ENCODE data around the gene WDR75.

WDR75 gene

GRCh38 chr2:189517847-189518535 lies 76.7 kb downstream of the WDR75 start:
- Histone ChIP-seq H3K27ac (ENCODE audit: low read length) (no peak overlapping the region), H3K4me2 (ENCODE audit: insufficient read depth, low read length) (no peak overlapping the region), H3K27me3 (ENCODE audit: insufficient read depth, low read length, poor library complexity) (no peaks in the 10 kb centered on the region), H4K20me1 (ENCODE audit: insufficient read depth, low read length) (no peaks in the 10 kb centered on the region), H3K36me3 (ENCODE audit: insufficient read depth, low read length) (no peaks in the 10 kb centered on the region), H3K4me1 (ENCODE audit: insufficient read depth, low read length) (no peaks in the 10 kb centered on the region), H3K9ac (ENCODE audit: low read depth, low read length) (no peak overlapping the region), H3K4me3 (ENCODE audit: low read depth in 1 of 2, low read length in 2 of 2) (no peak overlapping the region), H3K79me2 (ENCODE audit: insufficient read depth, low read length) (no peaks in the 10 kb centered on the region), H3K9me3 (ENCODE audit: insufficient read depth, low read length, severe bottlenecking) (no peaks in the 10 kb centered on the region), H2AFZ (ENCODE audit: low read depth, low read length) (no peak overlapping the region)
- no peak for DNase-seq
- ATAC-seq (ENCODE audit: insufficient read depth, low read depth): no peak
- TF ChIP-seq CTCF (IDR thresholded peaks at IDR 0.05; ENCODE audit: borderline replicate concordance, extremely low read depth, low read length, poor library complexity, severe bottlenecking) (no peak), EZH2 (IDR thresholded peaks at IDR 0.05; ENCODE audit: borderline replicate concordance, low read depth, low read length, severe bottlenecking) (no peak)

- H3K27me3 ChIP-seq (ENCODE audit: insufficient read depth, low read length, poor library complexity): no peaks in the 10 kb centered on the region
- H3K4me2 ChIP-seq (ENCODE audit: insufficient read depth, low read length): no peak overlapping the region
- TF ChIP-seq CTCF (IDR thresholded peaks at IDR 0.05; ENCODE audit: borderline replicate concordance, extremely low read depth, low read length, poor library complexity, severe bottlenecking) (no peak), EZH2 (IDR thresholded peaks at IDR 0.05; ENCODE audit: borderline replicate concordance, low read depth, low read length, severe bottlenecking) (no peak)
- DNase-seq (no peak), ATAC-seq (ENCODE audit: insufficient read depth, low read depth) (no peak)
- H2AFZ ChIP-seq (ENCODE audit: low read depth, low read length): no peak overlapping the region
- no peaks in the 10 kb centered on the region for H3K9me3 ChIP-seq (ENCODE audit: insufficient read depth, low read length, severe bottlenecking)
- H4K20me1 ChIP-seq (ENCODE audit: insufficient read depth, low read length): no peaks in the 10 kb centered on the region
- no peaks in the 10 kb centered on the region for H3K4me1 ChIP-seq (ENCODE audit: insufficient read depth, low read length)
- no peaks in the 10 kb centered on the region for H3K79me2 ChIP-seq (ENCODE audit: insufficient read depth, low read length)
- H3K27ac ChIP-seq (ENCODE audit: low read length): no peak overlapping the region
- no peak overlapping the region for H3K9ac ChIP-seq (ENCODE audit: low read depth, low read length)
- no peaks in the 10 kb centered on the region for H3K36me3 ChIP-seq (ENCODE audit: insufficient read depth, low read length)
- H3K4me3 ChIP-seq (ENCODE audit: low read depth in 1 of 2, low read length in 2 of 2): no peak overlapping the region
Measured at GRCh38 chr2:189519631-189520387, 78.5 kb downstream of the WDR75 start.

GRCh38 chr2:189521699-189522434 lies 80.6 kb downstream of the WDR75 start:
- Histone ChIP-seq H3K9ac (ENCODE audit: low read depth, low read length) (no peak overlapping the region), H3K27me3 (ENCODE audit: insufficient read depth, low read length, poor library complexity) (no peaks in the 10 kb centered on the region), H3K4me3 (ENCODE audit: low read depth in 1 of 2, low read length in 2 of 2) (no peak overlapping the region), H3K36me3 (ENCODE audit: insufficient read depth, low read length) (no peaks in the 10 kb centered on the region), H2AFZ (ENCODE audit: low read depth, low read length) (no peak overlapping the region), H3K4me1 (ENCODE audit: insufficient read depth, low read length) (no peaks in the 10 kb centered on the region), H3K4me2 (ENCODE audit: insufficient read depth, low read length) (no peak overlapping the region), H3K79me2 (ENCODE audit: insufficient read depth, low read length) (no peaks in the 10 kb centered on the region), H3K27ac (ENCODE audit: low read length) (no peak overlapping the region), H3K9me3 (ENCODE audit: insufficient read depth, low read length, severe bottlenecking) (no peaks in the 10 kb centered on the region), H4K20me1 (ENCODE audit: insufficient read depth, low read length) (no peaks in the 10 kb centered on the region)
- no peak for ATAC-seq (ENCODE audit: insufficient read depth, low read depth)
- no peak for DNase-seq
- TF ChIP-seq EZH2 (IDR thresholded peaks at IDR 0.05; ENCODE audit: borderline replicate concordance, low read depth, low read length, severe bottlenecking) (no peak), CTCF (IDR thresholded peaks at IDR 0.05; ENCODE audit: borderline replicate concordance, extremely low read depth, low read length, poor library complexity, severe bottlenecking) (no peak)
